Activated T-cell treated with anti-CD3 and anti-CD28 coated beads for 48 hours (primary cell): ENCODE results near the gene METTL4.

Experiments used
- DNase-seq: peaks from one replicate; pipeline ENCODE4 v3.0.0-alpha.2; 2020; ENCODE audit warnings: low read depth

Gene METTL4, protein sequence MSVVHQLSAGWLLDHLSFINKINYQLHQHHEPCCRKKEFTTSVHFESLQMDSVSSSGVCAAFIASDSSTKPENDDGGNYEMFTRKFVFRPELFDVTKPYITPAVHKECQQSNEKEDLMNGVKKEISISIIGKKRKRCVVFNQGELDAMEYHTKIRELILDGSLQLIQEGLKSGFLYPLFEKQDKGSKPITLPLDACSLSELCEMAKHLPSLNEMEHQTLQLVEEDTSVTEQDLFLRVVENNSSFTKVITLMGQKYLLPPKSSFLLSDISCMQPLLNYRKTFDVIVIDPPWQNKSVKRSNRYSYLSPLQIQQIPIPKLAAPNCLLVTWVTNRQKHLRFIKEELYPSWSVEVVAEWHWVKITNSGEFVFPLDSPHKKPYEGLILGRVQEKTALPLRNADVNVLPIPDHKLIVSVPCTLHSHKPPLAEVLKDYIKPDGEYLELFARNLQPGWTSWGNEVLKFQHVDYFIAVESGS

DNA sequence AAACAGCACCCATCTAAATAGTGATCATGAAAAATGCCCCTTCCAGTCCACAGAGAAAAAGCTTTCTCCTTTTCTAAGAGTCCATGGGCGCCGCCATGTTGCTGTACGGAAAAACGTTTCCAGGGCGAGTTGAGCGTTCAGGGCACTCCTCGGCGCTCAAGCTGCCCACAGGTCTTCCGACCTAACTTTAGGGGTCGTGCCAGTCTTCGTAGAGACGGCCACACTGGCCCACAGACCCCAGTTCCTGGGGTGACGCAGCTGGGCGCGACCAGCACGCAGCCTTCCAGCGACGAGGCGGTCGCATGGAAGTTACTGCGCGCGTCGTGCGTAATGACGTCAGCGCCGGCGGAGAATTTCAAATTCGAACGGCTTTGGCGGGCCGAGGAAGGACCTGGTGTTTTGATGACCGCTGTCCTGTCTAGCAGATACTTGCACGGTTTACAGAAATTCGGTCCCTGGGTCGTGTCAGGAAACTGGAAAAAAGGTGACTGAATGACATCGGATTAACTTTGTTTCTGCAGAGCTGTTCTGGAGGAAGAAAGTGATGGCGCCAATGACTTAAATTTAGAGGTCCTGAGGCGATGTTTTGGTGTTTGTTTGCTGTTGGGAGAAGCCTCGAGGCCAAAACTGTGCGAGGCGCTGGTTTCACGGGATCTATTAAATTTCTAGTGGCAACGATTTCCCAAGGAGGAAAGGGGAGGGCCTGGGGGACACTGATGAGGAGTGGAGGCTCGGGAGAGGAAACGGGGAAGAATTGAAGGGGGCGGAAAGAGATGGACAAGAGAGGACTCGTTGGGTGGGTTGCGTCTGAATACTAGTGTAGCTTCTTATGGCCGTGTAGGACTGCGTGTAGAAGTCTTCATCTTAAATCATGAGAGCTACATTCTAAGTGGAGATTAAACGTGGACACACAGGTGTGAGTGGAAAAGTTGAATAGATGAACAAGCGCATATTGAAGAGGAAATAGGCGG lies at the start of gene METTL4, which contains the start of gene NDC80:
Gene METTL4 (minus strand): TSS at position 306 of the 971 bp plus-strand sequence. CDS start 4,289 bp downstream, outside the sequence.
Gene NDC80 (plus strand): TSS at position 358 of the 971 bp plus-strand sequence. CDS start 1,429 bp downstream, outside the sequence.
- DNase-seq = peak; percentile 80

DNA sequence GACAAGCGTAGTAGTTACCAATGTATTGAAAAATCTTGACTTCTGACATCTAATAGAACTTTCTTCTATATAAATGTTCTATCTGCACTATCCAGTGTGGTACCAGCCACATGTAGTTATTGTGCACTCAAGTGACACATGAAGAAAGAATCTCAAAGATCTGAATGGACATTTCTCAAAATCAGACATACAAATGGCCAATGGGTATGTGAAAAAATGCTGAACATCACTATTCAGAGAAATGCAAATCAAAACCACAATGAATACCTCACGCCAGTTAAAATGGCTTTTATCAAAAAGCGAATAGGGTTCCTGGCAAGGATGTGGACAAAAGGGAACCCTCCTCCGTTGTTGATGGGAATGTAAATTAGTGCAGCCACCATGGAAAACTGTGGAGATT lies 46.7 kb upstream of the METTL4 start:
- no peak for DNase-seq

GRCh38 chr18:2617401-2617998 lies 46.2 kb upstream of the METTL4 start:
- DNase-seq = no peak

DNA sequence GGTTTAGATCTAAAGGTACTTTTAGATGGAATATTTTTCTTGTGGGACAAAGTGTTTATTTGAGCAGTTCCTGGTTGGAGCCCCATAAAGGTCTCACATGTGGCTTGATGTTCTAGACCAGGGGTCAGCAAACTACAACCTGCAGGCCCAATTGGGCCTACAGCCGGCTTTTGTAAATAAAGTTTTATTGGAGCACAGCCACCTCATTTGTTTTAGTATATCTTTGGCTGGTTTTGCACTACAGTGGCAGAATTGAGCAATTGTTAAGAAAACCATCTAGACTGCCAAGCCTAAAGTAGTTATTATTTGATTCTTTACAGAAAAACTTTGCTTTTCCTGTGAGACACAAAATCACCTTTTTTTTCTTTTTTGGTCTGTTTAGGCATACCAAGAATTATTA lies 41.7 kb upstream of the METTL4 start:
- DNase-seq = no peak

- DNase-seq = no peak
Observed at GRCh38 chr18:2610549-2610948, 39.2 kb upstream of the METTL4 start.

DNA sequence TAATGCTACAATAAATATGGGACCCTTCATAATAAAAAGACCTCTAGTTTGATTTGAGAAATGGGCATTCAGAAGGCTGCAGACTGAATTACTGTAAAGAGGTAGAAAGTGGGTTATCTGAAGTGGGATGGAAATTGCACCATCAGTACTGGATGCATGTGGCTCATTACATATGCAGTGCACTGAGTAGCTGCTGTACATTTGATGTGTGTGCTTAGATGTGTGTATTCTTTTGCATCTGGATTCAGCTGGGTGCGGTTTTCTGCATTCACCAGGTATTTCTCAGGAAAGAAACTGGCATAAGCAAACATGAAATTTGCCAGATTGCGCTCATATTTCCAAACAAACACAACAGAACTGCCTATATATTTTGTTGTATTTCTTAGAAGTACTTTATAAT lies 38.3 kb upstream of the METTL4 start:
- DNase-seq = no peak

- DNase-seq = no peak
Observed at GRCh38 chr18:2606335-2606734, 35.0 kb upstream of the METTL4 start.

- no peak for DNase-seq
Observed at GRCh38 chr18:2602844-2603243, 31.5 kb upstream of the METTL4 start.

DNA sequence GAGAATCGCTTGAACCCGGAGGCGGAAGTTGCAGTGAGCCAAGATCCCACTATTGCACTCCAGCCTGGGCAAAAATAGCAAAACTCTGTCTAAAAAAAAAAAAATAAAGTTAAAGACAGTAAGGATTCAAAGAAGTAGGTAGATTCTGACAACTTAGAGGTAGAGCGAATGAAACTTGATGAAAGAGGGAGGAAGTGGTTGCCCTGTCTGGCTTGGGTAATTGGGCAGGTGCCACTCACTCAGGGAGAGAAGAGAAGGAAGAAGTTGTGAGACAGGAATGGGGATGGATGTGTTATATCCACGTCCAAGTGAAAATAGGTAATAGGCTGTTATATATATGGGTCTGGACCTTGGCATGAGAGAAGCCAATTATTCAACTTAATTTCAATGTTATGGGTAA lies 26.3 kb upstream of the METTL4 start:
- no peak for DNase-seq

GRCh38 chr18:2590303-2590702 lies 19.0 kb upstream of the METTL4 start:
- DNase-seq = no peak

DNA sequence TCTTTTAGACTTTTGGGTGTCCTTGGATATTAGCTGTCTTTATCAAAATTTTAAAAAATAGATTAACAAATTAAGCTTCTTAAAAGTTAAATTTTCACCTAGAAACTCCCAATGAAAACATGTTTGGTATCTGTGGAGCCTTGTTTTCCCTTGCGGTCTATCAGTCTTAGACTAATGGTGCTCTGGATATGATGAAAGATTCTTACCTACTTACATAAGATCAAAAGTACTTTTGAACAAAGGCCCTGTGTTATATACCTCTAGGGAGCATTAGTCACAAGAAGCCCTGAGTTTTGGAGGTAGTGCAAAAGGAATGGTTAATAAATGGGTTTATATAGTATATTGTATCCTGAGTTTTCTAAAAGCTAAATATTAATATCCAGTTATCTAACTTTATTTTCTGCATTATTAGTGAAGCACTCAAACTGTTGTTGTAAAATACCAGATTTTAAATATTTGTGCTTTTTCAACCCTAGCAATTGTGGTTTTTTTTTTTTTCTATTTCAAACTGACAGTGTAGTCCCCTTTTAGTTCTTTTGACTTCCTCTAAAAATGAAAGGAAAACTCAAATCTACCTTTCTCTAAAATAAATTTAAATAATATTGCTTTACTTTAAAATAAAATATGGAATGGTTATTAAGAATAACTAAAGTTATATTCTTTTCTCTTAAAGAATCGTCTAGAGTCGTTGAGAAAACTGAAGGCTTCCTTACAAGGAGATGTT lies 18.2 kb upstream of the METTL4 start:
- DNase-seq = no peak

DNA sequence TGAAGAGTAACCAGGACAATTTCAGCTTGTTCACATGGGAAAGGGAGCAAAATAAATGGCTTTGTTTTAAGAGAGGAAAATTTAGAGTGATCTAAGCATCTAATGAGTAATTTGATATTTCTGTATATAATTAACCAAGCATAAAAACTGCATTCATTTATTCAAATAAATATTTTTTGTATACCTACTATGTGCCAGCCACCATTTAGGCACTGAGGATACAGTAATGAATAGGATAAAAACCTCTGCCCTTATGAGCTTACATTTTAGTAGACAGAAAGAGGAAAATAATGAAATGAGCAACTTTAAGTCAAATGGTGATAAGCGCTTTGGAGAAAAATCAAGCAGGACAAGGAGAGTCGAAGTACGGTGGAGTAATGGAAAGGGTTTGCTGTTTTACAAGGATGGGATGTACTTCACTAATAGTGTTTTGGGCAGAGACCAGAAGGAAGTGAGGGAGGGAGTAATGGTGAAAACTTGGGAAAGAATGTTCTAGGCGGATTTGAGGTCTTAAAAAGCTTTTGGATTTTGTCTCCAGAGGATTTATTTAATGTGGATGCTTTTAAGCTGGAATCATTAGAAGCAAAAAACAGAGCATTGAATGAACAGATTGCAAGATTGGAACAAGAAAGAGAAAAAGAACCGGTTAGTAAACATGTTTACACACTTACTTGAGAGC lies 17.5 kb upstream of the METTL4 start:
- no peak for DNase-seq

DNA sequence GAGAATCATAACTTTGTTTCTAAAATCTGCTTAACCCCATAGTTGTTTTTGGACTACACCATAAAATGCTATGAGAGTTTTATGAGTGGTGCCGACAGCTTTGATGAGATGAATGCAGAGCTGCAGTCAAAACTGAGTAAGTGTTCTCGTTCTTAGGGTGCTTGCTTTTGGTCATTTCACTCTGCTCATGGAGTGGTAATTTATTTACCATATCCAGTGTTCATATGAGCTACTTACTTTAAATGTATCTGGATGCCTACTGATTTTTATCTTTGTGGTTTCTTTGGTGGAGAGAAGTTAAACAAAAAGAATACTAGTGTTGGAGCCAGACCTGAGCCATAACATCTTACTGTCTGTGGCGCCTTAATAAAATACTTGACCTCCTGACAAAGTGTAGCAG lies 16.5 kb upstream of the METTL4 start:
- DNase-seq = no peak

GRCh38 chr18:2573408-2573807 lies 2.1 kb upstream of the METTL4 start:
- DNase-seq = no peak

DNA sequence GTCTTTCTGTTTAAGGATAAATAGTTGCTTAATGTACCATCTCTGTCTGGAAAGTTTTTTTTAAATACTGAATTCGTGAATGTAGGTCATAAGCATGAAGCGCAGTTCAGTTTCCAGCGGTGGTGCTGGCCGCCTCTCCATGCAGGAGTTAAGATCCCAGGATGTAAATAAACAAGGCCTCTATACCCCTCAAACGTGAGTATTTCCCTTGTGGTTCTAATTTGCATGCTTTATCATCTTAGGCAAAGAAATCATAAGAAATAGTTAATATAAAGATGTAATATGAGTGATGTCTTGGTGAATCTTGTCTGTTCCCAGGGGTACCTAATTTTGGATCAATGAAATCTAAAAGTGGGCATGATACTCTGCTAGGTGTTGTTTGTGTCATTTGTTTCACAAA lies 1.6 kb upstream of the METTL4 start:
- no peak for DNase-seq

- no peak for DNase-seq
Observed at GRCh38 chr18:2572171-2572569, 865 bp upstream of the METTL4 start.

DNA sequence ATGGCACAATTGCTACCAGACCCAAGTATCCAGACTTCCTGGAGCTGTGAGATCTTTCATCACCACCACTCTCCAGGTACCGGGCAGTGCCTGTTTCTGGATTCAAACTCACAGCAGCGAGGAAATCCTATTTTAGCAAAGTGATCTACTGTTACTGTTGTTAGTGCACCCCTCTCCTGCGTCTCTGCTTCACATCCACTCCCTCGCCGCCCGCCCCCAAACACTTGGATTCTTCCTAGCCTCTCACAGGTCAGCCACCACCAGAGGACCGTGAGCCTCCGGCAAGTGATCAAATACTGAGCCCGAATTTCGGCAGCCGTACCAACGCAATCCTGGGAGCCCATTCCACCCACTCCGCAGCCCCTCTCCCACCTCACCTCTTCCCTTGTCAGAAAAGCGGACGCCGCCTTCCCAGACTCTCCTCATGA lies 519 bp downstream of the METTL4 start:
- peak; percentile 39 for DNase-seq

GRCh38 chr18:2569338-2570207 lies 1.7 kb downstream of the METTL4 start:
- DNase-seq = no peak

DNA sequence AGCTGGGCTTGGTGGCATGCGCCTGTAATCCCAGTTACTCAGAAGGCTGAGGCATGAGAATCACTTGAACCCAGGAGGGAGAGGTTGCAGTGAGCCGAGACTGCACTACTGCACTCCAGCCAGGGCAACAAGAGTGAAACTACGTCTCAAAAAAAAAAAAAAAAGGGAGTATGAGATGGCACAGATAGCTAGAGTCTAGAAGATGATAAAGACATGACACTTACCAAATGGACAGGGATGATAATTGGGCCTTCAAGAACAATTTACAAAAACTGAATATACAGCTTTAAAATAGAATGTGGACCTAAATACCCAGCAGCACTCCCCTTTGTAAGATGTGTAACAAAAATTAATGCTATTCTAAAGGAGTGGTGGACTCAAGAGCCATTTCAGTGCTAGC lies 2.7 kb downstream of the METTL4 start:
- DNase-seq = no peak

DNA sequence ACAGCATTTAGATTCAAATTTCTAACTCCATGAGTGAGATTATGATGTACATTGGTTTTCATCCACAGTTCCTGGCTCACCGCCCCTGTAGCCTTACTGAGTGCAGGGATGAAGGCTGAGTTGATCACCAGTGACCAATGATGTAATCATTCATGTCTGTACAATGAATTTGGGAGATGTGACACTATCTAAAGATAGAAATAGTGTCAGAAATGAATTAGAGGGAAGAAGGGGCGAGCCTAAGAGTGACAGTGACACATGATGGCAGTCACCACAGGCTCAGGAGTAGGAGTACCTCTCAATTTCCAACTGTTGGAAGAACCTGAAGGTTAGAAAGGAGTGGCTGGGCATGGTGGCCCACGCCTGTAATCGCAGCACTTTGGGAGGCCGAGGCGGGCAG lies 3.2 kb downstream of the METTL4 start:
- no peak for DNase-seq
